ENCODE measurements around the gene PTPRE. TPM values are rescaled to one million over a fixed set of nuclear protein-coding genes. Genes with fewer than 3 reads are reported as not detected.

The PTPRE gene
- total RNA-seq, 1 donor = 0.09 TPM

- no peak for TF ChIP-seq CTCF (IDR thresholded peaks at IDR 0.05; ENCODE audit: insufficient read depth, low read length)
Observed at GRCh38 chr10:128045833-128046120, 138.9 kb downstream of the PTPRE start.

GRCh38 chr10:128046156-128046952 is 139.5 kb downstream of the PTPRE start:
- DNase-seq (ENCODE audit: low read depth) = no peak
- no peak for TF ChIP-seq CTCF (IDR thresholded peaks at IDR 0.05; ENCODE audit: insufficient read depth, low read length)
- no peak overlapping the region for H3K4me3 ChIP-seq (ENCODE audit: low read depth, low read length)

More at GRCh38 chr10:128045833-128046120, 138.9 kb downstream of the PTPRE start:
- H3K4me3 ChIP-seq (ENCODE audit: low read depth, low read length) = no peak overlapping the region
- no peak for DNase-seq (ENCODE audit: low read depth)

- no peak for TF ChIP-seq CTCF (IDR thresholded peaks at IDR 0.05; ENCODE audit: insufficient read depth, low read length)
- no peak for DNase-seq (ENCODE audit: low read depth)
- no peak overlapping the region for H3K4me3 ChIP-seq (ENCODE audit: low read depth, low read length)
Observed at GRCh38 chr10:128046953-128047290, 140.0 kb downstream of the PTPRE start.

GRCh38 chr10:128047351-128047750 is 140.4 kb downstream of the PTPRE start:
- no peak for DNase-seq (ENCODE audit: low read depth)
- no peak for TF ChIP-seq CTCF (IDR thresholded peaks at IDR 0.05; ENCODE audit: insufficient read depth, low read length)
- no peak overlapping the region for H3K4me3 ChIP-seq (ENCODE audit: low read depth, low read length)

- no peak for TF ChIP-seq CTCF (IDR thresholded peaks at IDR 0.05; ENCODE audit: insufficient read depth, low read length)
- DNase-seq (ENCODE audit: low read depth) = peak; percentile 19
- no peak overlapping the region for H3K4me3 ChIP-seq (ENCODE audit: low read depth, low read length)
Observed at GRCh38 chr10:128047991-128048818, 141.3 kb downstream of the PTPRE start.

- no peak for DNase-seq (ENCODE audit: low read depth)
- no peak overlapping the region for H3K4me3 ChIP-seq (ENCODE audit: low read depth, low read length)
- TF ChIP-seq CTCF (IDR thresholded peaks at IDR 0.05; ENCODE audit: insufficient read depth, low read length) = no peak
Observed at GRCh38 chr10:128048819-128049210, 141.9 kb downstream of the PTPRE start.

Data from fibroblast of the aortic adventitia (primary cell).